PC-9 (cell line): ENCODE measurements around the gene CLHC1.
"Not testable (repeated sequence)": the region's sequence is repeated elsewhere in the genome, so short reads cannot be mapped to it uniquely, and the experiment has no call there.

ENCODE experiments used
- CTCF ChIP-seq: fragments of 200-600 bp; sonication (generic); conservative IDR thresholded peaks from 2 replicates; pipeline ENCODE4 v1.6.1; 2017; ENCODE audit warnings: mixed run types, antibody characterized with exemption, mild to moderate bottlenecking, moderate library complexity
- EZH2 ChIP-seq: fragments of 200-600 bp; sonication (generic); IDR thresholded peaks from 2 replicates; pipeline ENCODE4 v1.8.0; 2017; ENCODE audit warnings: antibody characterized with exemption, low read depth

- TF ChIP-seq EZH2, CTCF: not testable (repeated sequence)
These were observed 47.2 kb upstream of the CLHC1 start for GRCh38 chr2:55279214-55279835.
